Activated naive CD8-positive, alpha-beta T cell treated with anti-CD3 and anti-CD28 coated beads, Interleukin-2, amount 50 U/mL, for 16 hours (primary cell): ENCODE measurements around the gene PKP3.
"Not testable (repeated sequence)": the region's sequence is repeated elsewhere in the genome, so short reads cannot be mapped to it uniquely, and the experiment has no call there.

Experiments
- DNase-seq: peaks from one replicate; pipeline ENCODE4 v3.0.0-alpha.2; 2020; ENCODE audit warnings: low read depth, low spot score

Gene PKP3

DNA sequence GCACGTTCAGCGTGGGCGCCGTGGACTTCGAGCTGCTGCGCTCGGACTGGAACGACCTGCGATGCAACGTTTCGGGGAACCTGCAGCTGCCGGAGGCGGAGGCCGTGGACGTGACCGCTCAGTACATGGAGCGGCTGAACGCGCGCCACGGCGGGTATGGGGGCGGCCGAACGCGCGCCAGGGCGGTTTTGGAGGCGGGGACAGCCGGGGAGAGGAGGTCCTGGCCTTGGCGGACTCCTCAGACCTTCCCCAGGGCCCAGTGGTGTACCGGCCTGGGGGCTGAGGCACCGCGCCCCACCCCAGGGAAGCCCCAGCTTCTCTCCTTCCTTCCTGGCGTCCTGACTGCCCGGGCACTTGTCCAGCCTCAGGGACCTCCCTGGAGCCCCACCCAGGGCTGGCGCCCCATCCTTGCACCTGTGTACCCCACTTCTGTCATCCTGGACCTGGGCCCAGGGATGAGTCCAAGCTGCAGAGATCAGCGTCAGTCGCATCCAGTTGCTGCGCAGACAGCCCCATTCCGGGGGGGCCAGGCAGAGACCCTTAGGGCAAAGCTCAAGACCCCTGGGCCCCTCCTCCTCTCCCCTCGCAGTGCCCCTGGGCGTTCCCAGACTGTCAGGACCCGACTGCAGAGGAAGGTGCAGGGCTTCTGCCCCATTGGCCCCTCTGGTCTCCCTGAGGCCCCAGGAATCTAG is 16.7 kb upstream of the PKP3 start:
- DNase-seq = no peak

DNA sequence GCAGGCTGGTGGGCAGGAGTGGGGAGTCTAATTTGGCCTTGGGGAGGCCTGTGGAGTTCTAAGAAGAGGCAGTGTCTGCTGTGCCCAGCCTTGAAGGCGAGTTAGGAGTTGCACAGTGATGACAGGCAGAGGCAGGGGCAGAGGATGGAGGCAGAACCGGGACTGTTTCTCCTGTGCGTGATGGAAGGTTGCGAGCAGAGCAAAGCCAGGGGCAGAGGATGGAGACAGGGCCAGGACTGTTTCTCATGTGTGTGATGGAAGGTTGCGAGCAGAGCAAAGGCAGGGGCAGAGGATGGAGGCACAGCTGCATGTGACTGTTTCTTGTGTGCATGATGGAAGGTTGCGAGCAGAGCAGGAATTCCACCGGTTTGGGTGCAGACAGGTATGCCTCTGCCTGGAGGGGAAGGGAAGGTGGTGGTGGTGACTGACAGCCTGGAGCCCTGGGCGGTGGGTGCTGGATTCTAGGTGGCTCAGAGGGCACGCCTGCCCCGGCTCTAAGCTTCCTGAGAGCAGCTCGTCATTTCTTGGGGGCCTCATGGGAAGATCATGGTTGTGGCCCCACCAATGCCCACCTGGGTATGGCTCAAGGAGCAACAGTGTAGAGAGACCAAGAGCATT is 16.0 kb upstream of the PKP3 start:
- no peak for DNase-seq

DNA sequence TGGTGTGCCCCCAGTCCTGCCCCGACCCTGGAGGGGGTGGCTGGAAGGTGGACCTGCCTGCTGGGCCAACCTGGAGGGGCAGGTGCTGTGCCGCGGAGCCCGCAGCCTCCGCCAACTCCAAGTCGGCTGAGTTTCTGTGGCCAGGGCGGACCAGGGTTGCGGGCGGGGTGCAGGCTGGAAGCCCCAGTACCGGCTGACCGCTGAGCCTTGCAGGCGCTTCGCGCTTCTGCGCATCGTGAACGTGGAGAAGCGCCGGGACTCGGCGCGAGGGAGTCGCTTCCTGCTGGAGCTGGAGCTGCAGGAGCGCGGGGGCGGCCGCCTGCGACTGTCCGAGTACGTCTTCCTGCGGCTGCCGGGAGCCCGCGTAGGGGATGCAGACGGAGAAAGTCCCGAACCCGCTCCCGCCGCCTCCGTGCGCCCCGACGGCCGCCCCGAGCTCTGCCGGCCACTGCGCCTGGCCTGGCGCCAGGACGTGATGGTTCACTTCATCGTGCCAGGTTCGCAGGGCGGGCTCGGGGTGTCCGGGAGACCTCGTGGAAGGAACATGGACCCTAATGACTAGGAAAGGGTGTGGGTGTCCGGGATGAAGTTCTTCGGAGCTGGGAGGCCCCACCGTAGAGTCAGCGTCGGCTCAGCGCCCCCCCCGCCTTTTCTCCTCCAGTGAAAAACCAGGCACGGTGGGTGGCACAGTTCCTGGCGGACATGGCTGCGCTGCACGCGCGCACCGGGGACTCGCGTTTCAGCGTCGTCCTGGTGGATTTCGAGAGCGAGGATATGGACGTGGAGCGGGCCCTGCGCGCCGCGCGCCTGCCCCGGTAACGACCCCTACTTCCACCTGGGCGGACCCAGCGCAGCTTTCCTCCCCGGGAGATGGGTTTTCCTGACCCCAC is 14.6 kb upstream of the PKP3 start:
- DNase-seq = no peak

DNA sequence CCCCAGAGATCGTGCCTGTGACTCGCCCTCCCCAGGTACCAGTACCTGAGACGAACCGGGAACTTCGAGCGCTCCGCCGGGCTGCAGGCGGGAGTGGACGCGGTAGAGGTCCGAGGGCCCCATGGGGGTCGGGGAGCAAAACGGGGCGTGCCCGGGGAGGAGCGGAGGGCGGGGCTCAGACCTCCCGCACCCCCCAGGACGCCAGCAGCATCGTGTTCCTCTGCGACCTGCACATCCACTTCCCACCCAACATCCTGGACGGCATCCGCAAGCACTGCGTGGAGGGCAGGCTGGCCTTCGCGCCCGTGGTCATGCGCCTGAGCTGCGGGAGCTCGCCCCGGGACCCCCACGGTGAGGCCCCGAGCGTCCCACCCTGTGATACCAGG is 13.9 kb upstream of the PKP3 start:
- no peak for DNase-seq

DNA sequence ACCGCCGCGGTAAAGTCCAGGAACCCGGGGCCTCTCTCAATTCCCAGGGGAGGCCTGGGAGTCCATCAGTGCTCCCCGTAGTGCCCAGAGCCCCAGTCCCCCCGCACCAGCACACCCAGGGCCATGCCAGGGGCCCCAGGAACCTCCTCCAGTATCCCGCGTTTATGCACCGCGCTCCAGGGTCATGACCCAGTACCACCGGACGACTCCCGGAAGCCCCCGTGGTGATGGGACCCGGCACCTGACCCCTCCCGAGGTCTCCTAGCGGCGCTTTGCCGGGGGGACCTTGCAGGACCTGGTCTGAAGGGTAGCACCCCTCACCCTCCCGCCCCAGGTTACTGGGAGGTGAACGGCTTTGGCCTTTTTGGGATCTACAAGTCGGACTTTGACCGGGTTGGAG is 13.5 kb upstream of the PKP3 start:
- no peak for DNase-seq

DNA sequence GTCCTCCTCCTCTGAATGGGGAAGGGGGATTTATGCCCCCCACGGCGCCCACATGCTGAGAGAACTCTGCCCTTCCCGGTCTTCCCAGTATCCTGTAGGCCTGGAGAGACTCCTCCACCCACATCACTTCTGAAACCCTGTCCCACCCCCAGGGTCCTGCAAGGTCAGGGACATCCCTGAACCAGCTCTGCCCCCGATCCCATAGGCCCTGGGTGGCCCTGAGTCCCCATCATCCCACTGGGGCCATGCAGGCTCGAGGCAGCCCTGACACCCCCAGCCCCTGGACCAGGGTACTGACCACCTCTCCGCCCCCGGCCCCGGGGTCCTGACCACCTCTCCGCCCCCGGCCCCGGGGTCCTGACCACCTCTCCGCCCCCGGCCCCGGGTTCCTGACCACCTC is 13.0 kb upstream of the PKP3 start:
- no peak for DNase-seq

DNA sequence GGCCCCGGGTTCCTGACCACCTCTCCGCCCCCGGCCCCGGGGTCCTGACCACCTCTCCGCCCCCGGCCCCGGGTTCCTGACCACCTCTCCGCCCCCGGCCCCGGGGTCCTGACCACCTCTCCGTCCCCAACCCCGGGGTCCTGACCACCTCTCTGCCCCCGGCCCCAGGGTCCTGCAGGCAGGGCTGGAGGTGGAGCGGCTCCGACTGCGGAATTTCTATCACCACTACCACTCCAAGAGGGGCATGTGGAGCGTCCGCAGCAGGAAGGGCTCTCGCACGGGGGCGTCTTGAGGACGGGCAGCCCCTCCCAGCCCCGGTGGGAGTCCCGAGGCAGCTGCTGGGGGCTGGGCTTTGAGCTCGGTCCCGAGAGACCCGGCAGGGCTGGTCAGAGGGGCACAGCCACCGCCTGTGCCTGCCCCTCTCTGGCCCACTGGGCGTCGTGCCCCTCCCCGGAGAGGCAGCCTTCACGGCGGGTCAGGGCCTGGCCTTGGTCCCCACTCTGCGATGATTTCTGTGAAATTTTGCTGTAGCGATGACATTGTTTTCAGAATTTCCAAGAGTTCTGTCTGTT is 12.4 kb upstream of the PKP3 start:
- DNase-seq = no peak

DNA sequence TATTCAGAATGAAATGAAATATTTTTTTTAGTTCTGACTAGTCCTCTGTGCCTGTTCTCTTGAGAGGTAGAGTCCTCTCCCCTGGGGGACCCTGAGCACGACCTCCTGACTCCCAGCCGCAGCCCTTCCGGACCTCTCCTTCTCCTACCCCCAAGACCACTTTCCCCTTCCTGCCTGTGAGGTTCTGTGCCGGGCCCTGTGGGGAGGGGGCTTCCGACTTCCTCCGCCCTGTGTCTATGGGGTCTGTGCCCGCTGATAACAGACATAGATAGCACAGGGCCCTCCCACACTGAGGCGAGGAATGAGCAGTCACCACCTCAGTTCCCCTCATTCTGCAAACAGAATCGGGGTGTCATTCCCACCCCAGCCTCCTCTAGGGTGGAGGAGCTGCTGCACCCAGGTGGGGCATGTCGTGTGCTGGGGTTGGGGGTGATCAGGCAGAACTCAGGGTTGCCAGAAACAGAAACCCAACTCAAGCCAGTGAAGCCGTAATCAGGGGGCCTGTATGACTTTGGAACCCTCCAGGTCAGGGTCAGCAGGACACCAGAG is 11.9 kb upstream of the PKP3 start:
- DNase-seq = no peak

DNA sequence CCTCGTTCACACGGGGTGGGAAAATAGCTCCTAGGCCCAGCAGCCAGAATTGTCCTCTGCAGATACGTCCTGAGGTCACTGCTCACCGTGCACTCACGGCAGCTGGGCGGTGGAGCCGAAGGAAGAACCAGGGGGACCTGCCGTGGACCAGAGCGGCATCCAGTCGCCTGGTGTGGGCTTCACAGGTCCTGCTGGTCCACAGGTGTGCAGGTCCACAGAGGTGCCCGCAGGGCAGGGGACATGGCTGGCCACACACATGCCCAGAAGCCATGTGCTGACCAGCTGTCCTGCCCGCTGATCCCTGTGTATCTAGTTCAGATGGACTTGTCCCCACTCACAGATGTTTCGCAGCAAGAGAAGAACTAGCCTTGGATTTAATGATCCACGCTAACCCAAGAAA is 10.6 kb upstream of the PKP3 start:
- no peak for DNase-seq

DNA sequence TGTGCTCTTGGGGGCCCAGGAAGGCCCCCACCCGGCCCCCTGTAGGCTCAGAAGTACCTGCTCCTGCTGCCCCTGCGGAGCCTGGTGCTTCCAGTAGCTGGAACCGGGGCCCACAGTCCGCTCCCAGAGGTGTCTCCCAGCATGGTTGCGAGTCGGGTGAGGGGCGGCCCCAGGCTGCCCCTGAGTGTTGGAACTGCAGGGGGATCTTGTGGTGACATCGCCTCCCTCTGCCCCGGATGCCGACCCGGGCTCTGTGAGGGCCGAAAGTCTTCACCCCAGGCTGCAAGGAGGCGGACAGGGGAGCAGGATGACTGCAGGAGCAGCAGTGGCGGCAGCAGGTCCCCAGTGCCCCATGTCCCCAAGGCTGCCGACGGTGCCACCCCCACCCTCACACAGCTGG is 9.5 kb upstream of the PKP3 start:
- DNase-seq = no peak

DNA sequence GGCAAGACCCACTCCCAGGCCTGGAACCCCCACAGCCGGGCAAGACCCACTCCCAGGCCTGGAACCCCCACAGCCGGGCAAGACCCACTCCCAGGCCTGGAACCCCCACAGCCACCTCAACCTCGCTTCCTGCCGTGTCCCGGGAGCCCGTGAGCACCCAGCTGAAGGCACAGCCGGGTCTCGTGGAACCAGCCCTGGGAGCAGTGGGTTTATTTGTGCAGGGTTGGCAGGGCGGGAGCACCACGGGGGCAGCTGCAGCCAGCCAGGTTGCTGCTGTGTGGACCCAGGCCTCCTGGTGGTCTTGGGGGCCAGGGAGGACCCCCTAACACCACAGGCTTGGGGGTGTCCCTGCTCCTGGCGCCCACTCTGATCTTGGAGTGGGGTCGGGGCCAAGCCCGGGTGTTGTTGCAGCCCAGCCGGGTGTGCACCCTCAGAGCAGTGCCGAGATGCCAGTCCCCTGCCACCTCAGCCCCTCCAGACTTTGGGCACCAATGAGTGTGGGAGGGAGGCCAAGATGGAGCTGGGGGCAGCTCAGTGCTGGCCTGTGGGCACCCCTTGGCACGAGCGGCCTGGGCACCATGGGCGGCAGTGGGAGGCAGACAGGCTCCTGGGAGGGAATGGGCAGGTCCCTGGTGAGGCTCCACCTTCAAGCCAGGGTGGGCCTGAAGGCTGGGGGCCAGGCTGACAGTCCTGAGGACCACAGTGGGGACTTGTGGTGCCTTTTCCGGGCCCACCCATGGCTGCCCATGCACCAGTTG is 8.2 kb upstream of the PKP3 start:
- no peak for DNase-seq

DNA sequence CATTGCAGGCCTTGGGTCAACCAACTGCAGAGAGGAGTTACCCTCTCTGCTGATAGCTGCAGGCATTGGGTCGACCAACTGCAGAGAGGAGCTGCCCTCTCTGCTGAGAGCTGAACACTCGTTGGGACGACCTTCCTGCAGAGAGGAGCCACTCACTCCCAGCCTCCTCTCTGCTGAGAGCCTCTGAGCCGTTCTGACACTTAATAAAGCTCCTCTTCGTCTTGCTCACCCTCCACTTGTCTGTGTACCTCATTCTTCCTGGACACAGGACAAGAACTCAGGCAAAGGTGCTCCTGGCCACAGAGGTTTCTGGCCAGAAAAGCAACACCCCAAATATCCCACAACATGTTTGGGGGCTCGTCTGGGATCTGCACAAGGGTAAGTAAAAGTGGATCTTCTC is 7.5 kb upstream of the PKP3 start:
- no peak for DNase-seq

DNA sequence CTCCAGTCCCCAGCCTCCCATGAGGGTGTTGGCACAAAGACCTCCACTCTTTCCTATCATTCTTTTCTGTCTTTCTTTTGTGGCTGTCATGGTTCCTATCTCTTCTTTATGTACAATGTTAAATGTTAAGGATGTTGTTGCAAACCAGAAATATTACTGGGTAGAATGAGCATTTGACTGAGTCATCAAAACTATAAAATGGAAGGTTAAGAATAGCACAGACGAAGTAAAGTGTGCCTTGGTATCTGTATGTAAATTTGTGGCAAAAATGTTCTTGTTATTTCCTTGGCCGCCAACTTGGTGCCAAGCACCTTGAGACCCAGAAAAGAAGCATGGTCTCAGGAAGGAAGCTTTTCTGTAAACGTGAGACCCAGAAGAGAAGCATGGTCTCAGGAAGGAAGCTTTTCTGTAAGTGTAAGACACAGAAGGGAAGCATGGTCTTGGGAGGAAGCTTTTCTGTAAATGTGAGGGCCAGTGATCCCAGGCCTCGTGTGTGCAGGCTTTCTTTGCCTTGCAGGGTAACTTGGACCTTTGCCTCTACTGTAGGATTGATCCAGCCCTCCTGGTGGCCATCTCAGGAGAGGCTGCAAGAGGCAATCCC is 6.7 kb upstream of the PKP3 start:
- no peak for DNase-seq

DNA sequence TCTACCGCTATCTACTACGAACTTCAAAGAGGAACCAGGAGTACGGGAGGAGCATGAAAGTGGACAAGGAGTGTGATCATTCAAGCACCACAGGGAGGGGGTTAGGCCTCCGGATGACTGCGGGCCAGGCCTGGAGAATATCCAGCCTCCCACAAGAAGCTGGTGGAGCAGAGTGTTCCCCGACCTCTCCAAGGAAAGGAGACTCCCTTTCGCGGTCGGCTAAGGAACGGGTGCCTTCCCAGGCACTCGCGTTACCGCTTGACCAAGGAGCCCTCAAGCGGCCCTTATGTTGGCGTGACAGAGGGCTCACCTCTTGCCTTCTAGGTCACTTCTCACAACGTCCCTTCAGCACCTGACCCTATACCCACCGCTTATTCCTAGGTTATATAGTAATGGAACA is 4.6 kb upstream of the PKP3 start:
- DNase-seq = not testable (repeated sequence)

DNA sequence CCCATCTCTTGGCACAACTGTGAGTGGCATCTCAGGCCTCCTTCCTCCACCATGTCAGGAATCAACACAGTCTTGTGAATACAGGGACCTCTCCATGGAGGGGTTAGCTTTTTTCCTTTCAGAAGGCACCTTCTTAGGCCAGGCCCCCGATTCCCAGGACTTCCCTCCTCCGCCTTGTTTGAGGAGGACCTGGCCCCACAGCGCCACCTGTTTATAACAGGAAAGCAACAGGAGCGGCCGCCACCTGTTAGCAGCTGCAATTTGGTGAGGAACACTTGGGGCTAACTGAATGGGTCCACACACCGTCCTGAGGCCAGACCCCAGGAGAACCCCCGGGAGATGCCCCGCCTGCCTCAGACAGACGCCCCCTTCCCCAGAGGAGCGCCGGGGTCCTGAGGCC is 3.8 kb upstream of the PKP3 start:
- no peak for DNase-seq

DNA sequence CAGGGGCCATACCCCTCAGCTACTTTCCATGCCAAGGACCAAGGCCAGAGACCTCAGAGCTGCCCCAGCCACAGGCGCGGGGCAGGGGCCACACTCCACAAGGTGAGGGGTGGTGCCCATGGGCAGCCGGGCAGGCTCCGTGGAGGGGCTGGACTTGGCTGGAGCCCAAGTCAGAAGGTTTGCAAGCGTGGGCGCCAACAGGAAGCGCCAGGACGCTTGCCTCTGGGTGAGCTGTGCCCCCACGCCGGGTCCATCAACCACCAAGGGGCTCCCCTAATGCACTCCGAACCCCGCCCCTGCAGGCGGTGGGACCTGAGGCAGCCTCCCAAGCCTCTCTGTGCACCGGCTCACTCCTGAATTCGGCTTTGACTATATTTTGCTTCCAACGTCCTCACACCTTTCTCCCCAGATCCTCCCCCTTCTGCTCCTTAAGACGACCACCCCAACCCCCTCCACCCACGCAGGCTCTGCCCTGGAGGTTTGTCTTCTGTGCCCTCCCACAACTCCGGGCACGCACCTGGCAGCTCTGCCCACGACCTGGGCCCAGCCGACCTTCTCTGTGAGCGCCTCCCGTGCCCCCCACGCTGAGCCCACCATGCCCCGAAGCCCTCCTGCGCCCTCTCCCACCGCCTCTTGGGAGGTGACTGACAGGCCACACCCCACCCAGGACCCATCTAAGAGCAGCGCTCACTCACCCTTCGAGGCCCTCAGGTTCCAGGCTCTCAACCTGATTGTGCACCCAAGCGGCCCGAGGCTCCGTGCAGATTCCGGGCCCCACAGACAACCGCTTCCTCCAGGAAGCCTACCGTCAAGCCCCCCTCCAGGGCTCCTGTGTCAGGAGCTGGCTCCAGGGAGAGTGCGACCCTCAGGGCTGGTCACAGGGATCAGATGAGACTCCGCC is 2.6 kb upstream of the PKP3 start:
- no peak for DNase-seq

DNA sequence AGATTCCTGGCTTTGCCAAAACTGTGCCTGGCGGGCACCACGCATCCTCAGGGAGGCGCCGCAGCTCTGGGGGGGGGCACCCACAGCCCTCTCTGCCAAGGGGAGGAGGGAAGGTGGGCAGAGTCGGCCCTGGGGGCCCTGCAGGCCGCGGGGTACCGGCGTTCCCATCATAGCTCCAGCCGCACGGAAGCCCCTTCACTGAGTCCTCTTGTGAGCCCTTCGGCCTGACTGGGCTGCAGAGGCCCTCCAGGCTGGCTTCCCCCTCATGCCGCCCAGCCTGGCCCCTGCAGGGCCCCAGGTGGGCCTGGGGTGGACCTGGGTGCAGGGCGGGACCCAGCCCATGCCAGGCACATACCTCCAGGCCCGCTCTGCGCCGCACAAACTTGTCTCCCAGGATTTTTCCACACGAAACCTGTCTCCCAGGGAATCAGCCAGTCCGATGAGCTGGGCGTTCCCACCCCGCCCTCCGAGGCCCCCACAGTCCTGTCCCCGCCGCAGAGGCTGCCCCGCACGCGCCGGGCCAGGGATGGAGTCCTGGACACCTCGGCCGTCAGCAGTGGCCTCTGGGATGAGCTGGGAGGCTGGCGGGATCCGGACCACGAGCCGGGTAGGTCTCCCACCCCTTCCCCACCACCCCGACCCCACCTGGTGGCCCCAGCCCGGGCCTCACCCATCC is 1.8 kb upstream of the PKP3 start:
- no peak for DNase-seq

DNA sequence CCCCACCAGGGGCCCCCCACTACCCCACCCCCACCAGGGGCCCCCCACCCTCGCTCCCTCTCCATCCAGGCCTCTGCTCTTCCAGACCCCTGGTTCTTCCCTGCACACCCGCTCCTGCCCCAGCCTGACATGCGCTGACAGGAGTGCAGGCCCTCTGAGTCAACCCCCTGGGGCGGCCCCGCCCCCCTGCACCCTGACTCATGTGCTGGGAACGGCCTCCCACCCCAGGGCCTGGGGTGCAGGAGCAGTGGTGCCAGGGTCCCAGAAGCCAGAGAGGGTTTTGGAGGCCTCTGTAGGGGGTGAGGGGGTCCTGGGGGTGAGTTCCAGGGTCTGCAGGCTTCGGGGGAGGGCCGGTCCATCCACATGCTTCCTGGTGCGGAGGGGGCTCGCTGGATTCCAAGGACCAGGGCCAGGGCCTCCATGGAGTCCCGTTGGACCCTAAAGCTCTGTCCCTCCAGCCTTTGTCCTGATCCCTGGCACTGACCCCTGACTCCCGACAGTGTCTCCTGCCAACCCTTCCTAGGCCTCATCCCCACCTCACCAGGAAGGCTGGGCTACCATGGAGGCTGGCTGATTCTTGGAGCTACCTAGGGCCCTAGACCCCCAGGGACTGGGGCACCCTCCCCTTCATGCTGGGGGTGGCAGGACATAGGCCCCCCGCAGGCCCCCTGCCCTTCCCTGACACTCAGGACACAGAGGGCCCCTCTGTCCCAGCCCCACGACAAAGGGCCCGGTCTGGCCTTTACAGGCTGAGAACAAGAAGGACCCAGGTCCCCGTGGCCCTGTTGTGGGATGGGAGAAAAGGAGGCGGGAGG is 583 bp upstream of the PKP3 start:
- DNase-seq = no peak
